GM19035 (cell line): ENCODE measurements around the gene NCOR1.
"Not testable (repeated sequence)": the region's sequence is repeated elsewhere in the genome, so short reads cannot be mapped to it uniquely, and the experiment has no call there.

ENCODE experiments used
- ATAC-seq: cut with Tn5 transposase; IDR thresholded peaks from one replicate; pipeline ENCODE4 v1.9.1; 2021; ENCODE audit not compliant: unreplicated experiment

The NCOR1 gene

DNA sequence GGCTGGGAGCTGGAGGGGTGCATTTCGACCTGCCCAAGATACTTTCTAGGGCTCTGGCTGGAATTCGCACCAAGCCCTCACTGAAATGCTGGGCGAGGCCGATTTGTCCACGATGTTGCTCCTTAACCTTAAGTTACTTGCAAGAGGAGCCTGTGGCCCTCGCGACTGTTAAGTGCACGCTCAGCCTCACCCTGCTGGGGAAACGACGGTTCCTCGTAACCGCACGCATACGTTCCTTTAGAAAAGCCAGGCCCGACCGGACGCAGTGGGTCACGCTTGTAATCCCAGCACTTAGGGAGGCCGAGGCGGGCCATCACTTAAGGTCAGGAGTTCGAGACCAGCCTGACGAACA lies 607 bp upstream of the NCOR1 start:
- no peak for ATAC-seq

DNA sequence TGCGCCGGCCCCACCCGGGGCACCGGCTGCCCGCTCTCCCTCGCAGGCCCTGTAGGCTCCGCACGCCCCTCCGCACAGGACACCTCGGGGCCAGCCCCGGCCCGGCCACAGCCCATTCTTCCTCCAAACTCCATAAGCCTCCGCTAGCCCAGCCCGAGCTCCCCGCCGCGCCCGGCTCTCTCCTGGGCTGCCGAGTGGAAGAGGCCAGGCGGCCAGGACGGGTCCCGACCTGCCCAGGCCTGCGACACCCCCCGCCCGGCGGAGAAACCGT lies 397 bp downstream of the NCOR1 start:
- peak; percentile 45 for ATAC-seq

- no peak for ATAC-seq
Observed at GRCh38 chr17:16214190-16215001, 938 bp downstream of the NCOR1 start.

GRCh38 chr17:16212793-16213192 lies 2.5 kb downstream of the NCOR1 start:
- ATAC-seq: no peak

DNA sequence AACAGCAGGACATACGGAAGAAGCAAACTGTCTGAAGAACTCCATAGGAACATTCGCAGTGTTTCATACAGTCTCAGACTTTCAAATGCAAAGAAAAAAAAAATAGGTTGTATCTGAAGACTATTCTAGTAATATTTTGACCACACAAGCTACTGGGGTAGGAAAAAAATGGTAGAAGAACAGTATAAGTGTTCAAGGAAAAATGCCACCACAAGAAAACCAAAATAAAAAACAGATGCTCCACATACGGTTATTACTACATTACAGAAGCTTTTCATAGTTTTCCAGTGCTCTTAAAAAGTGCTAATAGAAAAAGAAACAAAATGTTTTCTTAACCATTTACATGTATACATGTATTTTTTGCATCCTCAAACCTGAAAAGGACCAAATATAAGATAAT lies 3.7 kb downstream of the NCOR1 start:
- no peak for ATAC-seq

DNA sequence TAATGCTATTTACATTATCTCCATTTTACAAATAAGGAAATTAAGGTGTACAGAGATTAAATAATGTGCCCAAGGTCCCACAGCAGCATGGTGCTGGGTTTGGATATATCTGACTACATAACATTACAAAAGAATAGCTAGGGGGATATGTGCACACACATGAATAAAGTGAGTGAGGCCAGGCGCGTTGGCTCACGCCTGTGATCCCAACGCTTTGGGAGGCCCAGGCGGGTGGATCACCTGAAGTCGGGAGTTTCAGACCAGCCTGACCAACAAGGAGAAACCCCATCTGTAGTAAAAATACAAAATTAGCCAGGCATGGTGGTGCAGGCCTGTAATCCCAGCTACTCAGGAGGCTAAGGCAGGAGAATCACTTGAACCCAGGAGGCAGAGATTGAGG lies 10.6 kb downstream of the NCOR1 start:
- ATAC-seq: not testable (repeated sequence)

- not testable (repeated sequence) for ATAC-seq
Observed at GRCh38 chr17:16202554-16203500, 12.5 kb downstream of the NCOR1 start.

DNA sequence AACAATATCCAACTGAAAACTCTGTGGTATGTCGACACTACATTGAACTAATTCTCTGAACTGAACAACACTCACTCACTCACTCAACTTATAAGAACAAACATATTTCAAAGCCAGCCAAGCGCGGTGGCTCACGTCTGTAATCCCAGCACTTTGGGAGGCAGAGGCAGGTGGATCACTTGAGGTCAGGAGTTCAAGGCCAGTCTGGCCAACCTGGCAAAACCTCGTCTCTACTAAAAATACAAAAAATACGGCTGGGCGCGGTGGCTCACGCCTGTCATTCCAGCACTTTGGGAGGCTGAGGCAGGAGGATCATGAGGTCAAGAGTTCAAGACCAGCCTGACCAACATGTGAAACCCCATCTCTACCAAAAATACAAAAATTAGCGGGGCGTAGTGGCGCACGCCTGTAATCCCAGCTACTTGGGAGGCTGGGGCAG lies 13.6 kb downstream of the NCOR1 start:
- not testable (repeated sequence) for ATAC-seq

DNA sequence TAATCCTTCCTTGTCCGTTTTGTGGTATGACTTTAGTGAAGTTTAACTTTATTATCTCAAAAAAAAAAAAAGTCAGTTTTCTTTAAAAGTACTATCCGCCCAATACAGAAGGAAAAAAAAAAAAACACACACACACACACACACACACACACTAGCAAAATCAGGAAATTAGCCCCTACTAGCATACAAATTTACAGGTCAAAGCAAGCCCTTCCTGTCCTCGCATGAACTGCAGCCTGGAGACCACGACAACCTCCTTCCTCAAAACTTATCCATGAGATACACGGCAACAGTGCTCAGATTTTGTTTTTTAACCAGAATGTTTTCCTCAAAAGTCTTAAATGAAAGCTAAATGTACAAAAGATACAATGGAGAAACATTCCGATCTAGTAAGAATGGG lies 16.2 kb downstream of the NCOR1 start:
- no peak for ATAC-seq

- ATAC-seq: no peak
Observed at GRCh38 chr17:16197276-16197675, 18.1 kb downstream of the NCOR1 start.

DNA sequence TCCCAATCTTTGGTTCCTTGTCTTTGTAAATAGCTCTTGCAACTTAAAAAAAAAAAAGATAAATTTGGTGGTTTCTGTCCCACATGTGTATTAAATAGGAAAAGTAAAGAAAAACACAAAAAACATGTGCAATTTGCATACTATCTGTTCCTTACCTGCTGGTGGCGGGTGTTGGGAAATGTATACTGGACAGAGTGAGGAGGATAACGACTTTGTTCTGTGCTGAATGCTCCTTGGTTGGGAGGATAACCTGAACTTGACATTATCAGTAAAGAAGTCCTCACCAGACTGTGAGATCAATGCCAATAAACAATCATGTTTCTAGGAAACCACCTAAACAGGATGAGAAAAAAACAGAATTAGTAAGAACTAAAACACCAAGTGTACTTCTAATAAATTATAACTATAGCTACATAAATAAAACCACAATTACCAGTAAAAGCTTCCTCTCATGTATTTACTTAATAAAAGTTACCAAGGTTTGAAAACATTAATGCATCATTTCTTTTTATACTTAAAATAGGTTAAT lies 21.0 kb downstream of the NCOR1 start:
- ATAC-seq: not testable (repeated sequence)

- no peak for ATAC-seq
Observed at GRCh38 chr17:16191604-16192003, 23.7 kb downstream of the NCOR1 start.

DNA sequence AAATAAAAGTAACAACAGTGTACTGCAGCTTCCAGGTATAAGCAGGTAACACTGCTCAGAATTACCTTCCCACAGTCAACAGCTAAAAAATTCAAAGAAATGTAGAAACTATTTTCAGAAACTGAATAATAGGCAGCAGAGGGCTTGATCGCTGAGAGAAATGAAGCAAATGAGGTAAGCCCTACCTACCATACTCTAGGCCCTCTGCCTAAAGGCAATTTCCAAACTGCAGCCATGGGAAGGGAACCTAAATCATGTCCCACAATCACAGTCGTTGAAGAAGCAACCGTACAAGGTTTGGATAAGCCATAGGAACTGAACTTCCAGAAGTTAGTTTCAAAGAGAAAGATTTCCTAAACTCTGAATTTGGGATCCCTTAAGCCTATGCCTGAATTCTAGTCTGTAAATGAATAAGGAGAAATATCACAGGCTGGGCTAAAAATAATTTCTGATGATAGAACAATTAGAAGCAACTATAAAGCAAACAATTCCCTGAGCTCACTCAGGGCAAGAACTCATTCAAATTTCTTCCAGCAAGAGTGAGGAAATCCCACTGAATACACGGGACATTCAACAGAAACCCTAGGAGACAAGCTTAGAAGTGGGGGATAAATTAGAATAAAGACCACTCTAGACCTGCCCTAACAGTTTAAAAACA lies 24.5 kb downstream of the NCOR1 start:
- no peak for ATAC-seq

GRCh38 chr17:16189791-16190348 lies 25.5 kb downstream of the NCOR1 start:
- no peak for ATAC-seq

DNA sequence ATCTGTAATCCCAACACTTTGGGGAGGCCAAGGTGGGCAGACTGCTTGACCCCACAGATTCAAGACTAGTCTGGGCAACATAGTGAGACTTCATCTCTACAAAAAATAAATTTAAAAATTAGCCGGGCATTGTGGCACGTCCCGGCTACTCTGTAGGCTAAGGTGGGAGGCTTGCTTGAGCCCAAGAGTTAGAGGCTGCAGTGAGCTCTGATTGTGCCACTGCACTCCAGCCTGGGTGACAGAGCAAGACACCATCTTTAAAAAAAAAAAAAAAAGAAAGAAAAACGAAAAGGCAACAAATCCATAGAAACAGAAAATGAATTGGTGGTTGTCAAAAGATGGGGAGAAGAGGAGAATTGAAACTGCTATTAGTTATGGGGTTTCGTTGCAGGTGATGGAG lies 27.7 kb downstream of the NCOR1 start:
- ATAC-seq: no peak

DNA sequence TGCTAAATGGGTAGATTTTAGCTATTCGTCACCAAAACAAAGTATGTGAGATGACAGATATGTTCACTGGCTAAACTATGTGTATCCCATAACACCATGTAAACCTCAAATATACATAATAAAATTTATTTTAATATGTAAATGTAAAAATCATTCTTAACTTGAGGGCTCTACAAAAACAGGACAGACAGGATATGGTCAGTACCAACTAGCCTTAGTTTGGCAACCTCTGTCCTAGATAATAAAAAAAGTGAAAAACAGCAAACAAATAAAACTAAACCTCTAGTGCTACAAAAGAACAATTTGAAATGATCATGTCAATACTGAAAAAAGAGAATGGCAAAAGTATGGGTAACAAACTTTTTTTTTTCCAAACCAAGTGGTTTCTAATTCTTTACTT lies 33.8 kb downstream of the NCOR1 start:
- ATAC-seq: no peak

- ATAC-seq: no peak
Observed at GRCh38 chr17:16178836-16179235, 36.5 kb downstream of the NCOR1 start.

GRCh38 chr17:16171613-16172012 lies 43.7 kb downstream of the NCOR1 start:
- ATAC-seq: no peak

DNA sequence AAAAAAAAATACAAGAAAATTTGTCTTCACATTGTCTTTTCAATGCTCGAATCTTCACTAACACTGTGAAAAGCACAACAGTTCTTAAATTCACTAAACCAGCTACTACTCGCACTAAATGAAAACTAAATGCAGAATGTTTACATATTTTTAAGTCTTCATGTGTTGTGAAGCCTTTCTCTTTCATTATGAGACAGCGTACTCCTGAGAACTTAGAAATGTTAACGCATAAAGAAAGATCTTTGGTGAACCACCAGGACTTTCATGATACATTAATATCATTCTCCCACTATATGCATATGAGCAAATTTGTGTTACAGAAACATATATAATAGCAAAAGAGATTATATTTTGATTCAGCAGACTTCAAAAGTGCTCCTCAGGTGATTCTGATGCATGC lies 48.6 kb downstream of the NCOR1 start:
- not testable (repeated sequence) for ATAC-seq

DNA sequence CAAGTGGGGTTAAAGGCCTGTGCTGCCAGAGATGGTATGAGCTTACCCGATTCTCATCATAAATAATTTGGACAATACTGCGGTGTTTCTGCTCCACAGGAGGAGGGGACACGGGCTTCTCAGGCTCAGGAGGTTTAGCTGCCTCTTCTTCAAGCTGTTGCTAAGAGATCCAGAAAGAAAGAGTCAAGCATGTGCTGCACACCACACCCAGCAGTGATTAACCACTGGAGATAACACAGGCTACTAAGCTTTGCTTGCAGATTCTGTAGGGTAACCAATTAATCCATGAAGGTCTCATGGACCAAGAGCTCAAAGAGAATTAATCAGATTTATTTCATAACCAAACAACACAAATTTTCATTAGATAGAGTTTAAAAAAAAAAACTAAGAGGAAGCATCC lies 56.6 kb downstream of the NCOR1 start:
- no peak for ATAC-seq

GRCh38 chr17:16155536-16155935 lies 59.8 kb downstream of the NCOR1 start:
- no peak for ATAC-seq
